GM12892 (cell line): ENCODE results near the gene DAB1.

Source experiments
- DNase-seq: peaks from one replicate; pipeline ENCODE4 v3.0.0; 2011; ENCODE audit not compliant: insufficient read length
- FAIRE-seq: peaks from 2 replicates; lab custom pipeline; 2011; peaks lifted over from hg19 to GRCh38; lab: Jason Lieb, UNC
- POLR2A ChIP-seq: IDR thresholded peaks from 2 replicates; pipeline ENCODE4 v1.6.1; 2011; ENCODE audit warnings: low read depth, low read length, control low read depth
- POLR2AphosphoS5 ChIP-seq: IDR thresholded peaks from 2 replicates; pipeline ENCODE4 v1.6.1; 2011; ENCODE audit warnings: low read depth, low read length, control low read depth
- TAF1 ChIP-seq: IDR thresholded peaks from 2 replicates; pipeline ENCODE4 v1.6.1; 2011; ENCODE audit warnings: low read depth, mild to moderate bottlenecking, control low read depth, low read length, borderline replicate concordance

Gene DAB1

GRCh38 chr1:57137980-57138379 is 285.9 kb downstream of the DAB1 start:
- DNase-seq (no peak), FAIRE-seq (no peak)
- TF ChIP-seq POLR2AphosphoS5 (no peak), TAF1 (no peak), POLR2A (no peak)

- FAIRE-seq: no peak
- no peak for TF ChIP-seq POLR2A
- no peak for TF ChIP-seq TAF1
- no peak for TF ChIP-seq POLR2AphosphoS5
- no peak for DNase-seq
Observed at GRCh38 chr1:57134803-57135202, 289.1 kb downstream of the DAB1 start.

- TF ChIP-seq POLR2AphosphoS5 (no peak), TAF1 (no peak), POLR2A (no peak)
- no peak for DNase-seq
- no peak for FAIRE-seq
Observed at GRCh38 chr1:57133686-57134085, 290.2 kb downstream of the DAB1 start.

- FAIRE-seq: no peak
- TF ChIP-seq POLR2A: no peak
- no peak for TF ChIP-seq TAF1
- TF ChIP-seq POLR2AphosphoS5: no peak
- no peak for DNase-seq
Observed at GRCh38 chr1:57132993-57133622, 290.8 kb downstream of the DAB1 start.

GRCh38 chr1:57131701-57132394 is 292.0 kb downstream of the DAB1 start:
- FAIRE-seq (no peak), DNase-seq (no peak)
- TF ChIP-seq TAF1 (no peak), POLR2AphosphoS5 (no peak), POLR2A (no peak)

DNA sequence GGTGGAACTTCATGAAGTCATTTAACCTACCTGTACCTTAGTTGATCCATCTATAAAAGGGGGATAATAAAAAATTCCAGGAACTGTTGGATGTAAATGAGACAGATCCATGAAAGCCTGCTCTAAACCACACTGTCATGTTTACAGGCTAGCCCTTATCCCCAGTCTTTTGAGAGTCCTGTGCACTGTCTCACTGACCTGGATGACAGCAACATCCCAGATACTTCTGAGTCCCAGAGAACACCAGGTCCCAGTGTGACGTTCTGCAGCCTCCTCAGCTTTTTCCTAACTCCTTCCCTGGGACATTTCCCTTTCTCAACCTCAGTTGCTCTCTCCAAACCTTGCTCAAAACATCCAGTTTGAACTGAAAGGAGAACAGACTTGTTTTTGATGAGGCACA is 292.6 kb downstream of the DAB1 start:
- no peak for FAIRE-seq
- TF ChIP-seq TAF1 (no peak), POLR2AphosphoS5 (no peak), POLR2A (no peak)
- no peak for DNase-seq

DNA sequence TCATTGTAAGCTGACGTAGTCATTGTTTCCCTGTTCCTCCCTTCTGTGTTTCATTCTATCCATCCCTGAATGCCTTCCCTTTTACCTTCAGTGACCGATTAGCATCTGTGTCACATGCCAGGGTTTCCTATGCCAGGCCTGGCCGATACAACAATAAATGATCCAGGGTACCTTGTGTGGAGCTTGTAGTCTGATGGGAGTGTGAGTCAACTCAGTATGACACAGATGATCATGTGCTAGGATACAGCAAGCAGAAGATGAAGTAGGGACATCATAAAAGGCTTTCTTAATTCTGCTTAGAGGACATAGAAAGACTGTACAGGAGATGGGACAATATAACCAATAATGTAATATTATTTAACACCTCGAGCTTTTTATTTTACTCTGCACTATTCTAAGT is 294.0 kb downstream of the DAB1 start:
- FAIRE-seq (no peak), DNase-seq (no peak)
- TF ChIP-seq TAF1 (no peak), POLR2A (no peak), POLR2AphosphoS5 (no peak)

GRCh38 chr1:57127976-57128375 is 295.9 kb downstream of the DAB1 start:
- TF ChIP-seq POLR2AphosphoS5: no peak
- no peak for TF ChIP-seq POLR2A
- TF ChIP-seq TAF1: no peak
- no peak for FAIRE-seq
- no peak for DNase-seq

DNA sequence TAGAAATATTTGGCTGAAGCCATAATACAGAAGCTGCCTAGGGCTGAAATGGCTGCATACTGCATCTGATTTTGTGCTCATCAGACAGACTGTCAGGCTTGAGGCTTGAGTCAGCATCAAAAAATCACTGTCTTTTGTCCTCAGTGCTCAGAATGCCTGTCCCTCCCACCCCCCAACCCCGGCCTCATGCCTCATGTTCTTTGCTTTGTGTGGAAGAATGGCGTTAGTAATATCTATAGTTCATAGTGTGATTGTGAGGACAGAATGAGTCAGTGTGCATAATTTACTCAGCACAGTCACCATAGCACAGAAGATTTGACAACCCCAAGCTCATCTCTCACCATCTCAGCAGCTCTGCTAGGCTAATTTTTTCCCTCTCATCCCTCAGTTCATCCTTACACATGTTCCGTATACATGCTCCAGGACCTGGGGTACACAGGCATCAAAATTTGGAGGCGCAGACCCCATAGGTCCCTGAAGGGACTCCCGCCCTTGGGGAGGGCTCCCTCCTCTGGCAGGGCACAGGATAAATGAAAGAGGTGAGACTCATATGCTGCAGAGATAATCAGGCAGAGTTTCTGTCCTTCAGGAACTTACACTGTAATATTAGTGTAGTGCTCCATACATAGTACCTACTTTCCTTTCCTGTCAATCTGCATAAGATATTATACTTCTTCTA is 299.0 kb downstream of the DAB1 start:
- no peak for DNase-seq
- TF ChIP-seq POLR2AphosphoS5: no peak
- TF ChIP-seq POLR2A: no peak
- TF ChIP-seq TAF1: no peak
- FAIRE-seq: no peak

- TF ChIP-seq POLR2A: no peak
- no peak for TF ChIP-seq POLR2AphosphoS5
- TF ChIP-seq TAF1: no peak
- no peak for FAIRE-seq
- DNase-seq: no peak
Observed at GRCh38 chr1:57124170-57124569, 299.7 kb downstream of the DAB1 start.

DNA sequence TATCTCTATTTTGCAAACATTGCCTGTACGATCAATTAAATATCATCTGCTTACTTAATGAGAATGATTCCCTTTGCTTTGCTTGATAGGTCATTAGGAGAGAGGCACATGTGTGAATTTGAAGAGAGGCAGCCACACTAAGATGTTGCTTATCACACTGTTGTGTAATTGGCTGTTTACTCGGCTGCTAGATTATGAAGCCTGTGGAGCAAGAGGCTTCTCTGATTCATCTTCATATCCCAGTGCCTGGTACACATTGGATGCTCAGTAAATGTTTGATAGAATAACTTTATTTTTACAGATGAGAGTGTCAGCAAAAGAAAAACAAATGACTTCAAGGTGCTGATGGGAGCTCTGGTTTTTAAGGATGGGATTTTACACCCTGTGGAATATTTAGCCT is 301.8 kb downstream of the DAB1 start:
- TF ChIP-seq TAF1: no peak
- DNase-seq: no peak
- FAIRE-seq: no peak
